Hematopoietic multipotent progenitor cell treated with erythropoietin and hydrocortisone succinate and interleukin-3 and kit ligand, for 4 days (in vitro differentiated cells): ENCODE measurements around the gene NHERF1.

Source experiments
- DNase-seq: peaks from one replicate; pipeline ENCODE4 v3.0.0-alpha.2; 2015

NHERF1 gene

DNA sequence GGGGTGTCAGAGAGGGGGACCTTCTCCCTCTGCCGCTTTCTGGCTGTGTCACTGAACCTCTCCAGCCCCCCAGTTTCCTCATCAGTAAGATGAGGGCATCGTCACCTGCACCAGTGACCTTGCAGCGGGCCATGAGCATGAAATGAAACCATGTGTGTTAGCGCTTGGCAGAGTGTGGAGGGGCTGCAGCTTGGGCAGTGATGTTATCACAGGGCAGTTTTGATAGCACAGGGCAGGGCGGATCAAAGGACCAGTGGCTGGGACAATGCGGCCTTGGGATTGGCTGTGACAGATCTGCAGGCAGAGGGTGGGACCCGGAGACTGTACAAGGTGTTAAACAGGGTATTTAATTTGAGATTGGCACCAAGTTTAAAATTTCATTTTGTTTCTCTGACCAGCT, 66.6 kb downstream of the NHERF1 start:
- DNase-seq, result no peak

DNA sequence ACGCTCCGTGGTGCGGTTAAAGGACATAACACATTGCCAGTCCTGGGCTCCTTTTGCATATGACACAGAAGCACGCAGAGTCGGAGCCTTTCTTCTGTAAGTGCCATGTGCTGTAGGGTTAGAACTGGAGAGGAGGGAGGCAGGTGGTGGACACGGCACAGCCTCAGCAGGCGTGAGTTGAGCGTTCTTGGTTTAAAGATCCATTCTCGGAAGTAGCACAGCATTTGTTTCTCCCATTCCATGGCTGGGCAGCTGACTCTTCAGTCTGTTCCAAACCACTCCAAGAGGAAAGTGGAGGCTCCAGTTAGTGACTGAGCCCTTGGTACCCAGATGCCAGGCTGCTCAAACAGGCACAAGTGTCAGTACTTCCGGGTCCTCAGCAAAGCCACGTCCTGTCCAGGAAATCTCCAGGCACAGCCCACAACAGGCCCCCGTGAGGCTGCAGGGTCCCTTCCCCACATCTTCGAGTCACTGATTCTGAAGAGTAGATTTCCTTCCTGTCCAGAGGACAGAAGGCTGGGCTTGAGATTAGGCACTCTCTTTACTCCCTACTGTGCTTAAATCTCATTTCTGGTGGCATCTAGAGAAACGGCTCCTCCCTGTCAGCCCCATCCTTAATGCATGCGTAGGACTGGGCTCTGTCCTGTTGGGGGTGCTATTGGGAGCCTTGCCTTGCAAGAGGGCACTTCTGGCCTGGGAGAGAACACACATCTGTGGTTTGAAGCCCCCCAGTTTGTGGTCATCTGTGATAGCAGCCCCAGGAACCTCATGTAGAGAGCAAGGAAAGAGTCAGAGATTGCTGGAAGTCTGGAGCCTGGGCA, 67.3 kb downstream of the NHERF1 start:
- DNase-seq, result peak; percentile 42

DNA sequence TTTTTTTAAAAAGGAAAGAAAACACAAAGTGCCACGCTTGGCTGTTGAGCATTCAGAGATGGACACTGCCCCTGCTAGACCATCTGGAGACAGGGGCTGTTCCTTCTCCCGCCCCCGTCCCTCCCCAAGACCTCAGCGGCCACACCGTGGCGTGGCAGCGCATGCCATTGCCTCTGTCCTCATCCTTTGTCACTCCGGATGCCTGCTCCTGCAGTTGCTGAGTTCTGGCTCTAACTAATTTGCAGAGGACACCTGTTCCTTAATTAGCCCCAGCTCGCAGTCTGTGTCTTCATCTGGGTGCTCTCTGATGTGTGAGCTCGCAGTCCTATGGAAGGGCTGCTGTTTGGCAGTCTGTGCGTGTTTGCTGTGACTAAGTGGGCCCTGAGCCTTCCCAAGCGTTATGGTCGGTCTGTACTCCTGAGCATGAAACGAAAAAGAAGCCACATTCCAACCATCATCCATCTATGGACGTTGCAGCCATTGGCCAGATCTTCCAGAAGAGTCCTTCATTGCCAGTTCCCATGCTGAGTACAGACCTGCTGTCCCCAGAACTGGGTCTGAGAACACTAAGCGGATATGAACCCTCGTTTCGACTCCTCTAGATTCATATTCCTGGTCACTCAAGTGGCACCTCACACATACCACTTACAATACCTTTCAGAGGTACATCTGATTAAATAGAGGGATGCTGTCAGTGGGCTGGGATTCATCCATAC, 68.6 kb downstream of the NHERF1 start:
- no peak for DNase-seq

DNA sequence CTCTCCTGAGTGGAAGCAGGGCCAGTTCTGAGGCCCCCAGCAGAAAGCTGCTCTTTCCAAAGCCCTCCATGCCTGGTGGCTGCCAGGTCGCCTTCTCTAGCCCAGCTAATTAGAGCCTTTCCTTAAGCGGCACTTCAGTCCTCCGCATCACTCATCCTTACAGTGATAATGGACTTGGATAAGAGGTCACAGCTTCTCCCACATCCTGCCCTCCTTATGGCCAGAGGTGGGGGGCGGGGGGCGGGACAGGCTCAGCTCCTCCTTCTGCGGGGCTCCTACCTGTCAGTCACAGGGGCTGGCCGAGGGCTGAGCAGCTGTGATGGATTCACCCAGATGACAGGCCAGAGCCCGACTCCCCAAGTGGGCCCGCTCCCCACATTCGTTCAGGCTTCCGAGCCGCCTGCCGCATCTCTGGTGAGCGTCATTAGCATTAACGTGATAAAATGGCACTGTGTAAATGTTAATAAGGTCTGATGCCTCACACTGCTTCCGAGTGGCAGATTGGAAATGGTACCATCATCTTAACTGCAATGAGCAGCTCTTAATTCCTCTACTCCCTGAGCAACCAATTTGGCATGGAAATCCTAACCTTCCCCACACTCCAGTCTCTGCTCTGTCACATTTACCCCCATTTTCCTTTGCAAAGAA, 70.0 kb downstream of the NHERF1 start:
- DNase-seq, result no peak
